IPS DF 6.9 (cell line): ENCODE measurements around the gene PTX4.
"Not testable (repeated sequence)": the region's sequence is repeated elsewhere in the genome, so short reads cannot be mapped to it uniquely, and the experiment has no call there.

Experiments used
- DNase-seq: peaks from one replicate; pipeline ENCODE4 v3.0.0-alpha.2; 2013; ENCODE audit warnings: low read depth, low spot score
- H3K27ac ChIP-seq: one replicate; pipeline ENCODE4 v1.5.1; 2013; ENCODE audit warnings: low read length, control low read depth
- H3K27me3 ChIP-seq: 2 replicates; pipeline ENCODE4 v1.6.1; 2013; ENCODE audit warnings: mild to moderate bottlenecking, low read length; ENCODE audit not compliant: control insufficient read depth, insufficient read depth
- H3K36me3 ChIP-seq: 2 replicates; pipeline ENCODE4 v1.6.1; 2013; ENCODE audit warnings: low read length; ENCODE audit not compliant: control insufficient read depth, insufficient read depth
- H3K4me1 ChIP-seq: 2 replicates; pipeline ENCODE4 v1.6.1; 2013; ENCODE audit warnings: low read length; ENCODE audit not compliant: control insufficient read depth, insufficient read depth
- H3K4me3 ChIP-seq: 2 replicates; pipeline ENCODE4 v1.5.1; 2013; ENCODE audit warnings: mild to moderate bottlenecking, low read length
- H3K9me3 ChIP-seq: 2 replicates; pipeline ENCODE4 v1.6.1; 2013; ENCODE audit warnings: low read length, inconsistent platforms; ENCODE audit not compliant: control insufficient read depth, insufficient read depth
- WGBS: extraction: QIAGEN DNeasy Blood & Tissue Kit; methylation state at CpG from one replicate; pipeline ENCODE4 v1.1.7; 2013; ENCODE audit warnings: mixed read lengths, missing lambda C conversion rate; ENCODE audit not compliant: insufficient read length, insufficient coverage; 5-methylcytosine and 5-hydroxymethylcytosine counted together

PTX4 gene

GRCh38 chr16:1441391-1441829 lies 47.3 kb downstream of the PTX4 start:
- H3K27me3 ChIP-seq = no peaks in the 10 kb centered on the region
- WGBS = no CpG with 5 or more reads among the region's 22 CpGs
- no peaks in the 10 kb centered on the region for H3K9me3 ChIP-seq
- H3K4me3 ChIP-seq = no peak overlapping the region
- H3K27ac ChIP-seq = no peak overlapping the region
- peaks cover 8% of the 10 kb centered on the region for H3K36me3 ChIP-seq
- H3K4me1 ChIP-seq = peaks cover 2% of the 10 kb centered on the region; the same call in 1 of the 2 replicates
- no peak for DNase-seq

DNA sequence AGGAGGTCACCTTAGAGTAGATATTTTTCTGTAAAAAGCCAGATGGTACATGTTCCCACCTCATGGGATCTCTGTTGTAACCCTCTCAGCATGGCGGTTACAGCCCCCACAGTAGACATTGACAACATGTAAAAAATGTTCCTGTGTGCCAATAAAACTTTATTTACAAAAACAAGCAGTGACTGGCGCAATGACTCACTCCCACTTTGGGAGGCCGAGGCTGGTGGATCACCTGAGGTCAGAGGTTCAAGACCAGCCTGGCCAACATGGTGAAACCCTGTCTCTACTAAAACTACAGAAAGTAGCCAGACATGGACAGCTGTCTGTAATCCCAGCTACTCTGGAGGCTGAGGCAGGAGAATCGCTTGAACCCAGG lies 49.1 kb downstream of the PTX4 start:
- H3K27me3 ChIP-seq, H3K4me3 ChIP-seq, DNase-seq, H3K4me1 ChIP-seq, H3K36me3 ChIP-seq, H3K27ac ChIP-seq, H3K9me3 ChIP-seq: not testable (repeated sequence)
- no CpG with 5 or more reads among the region's 4 CpGs for WGBS

- Histone ChIP-seq H3K27ac (no peak overlapping the region), H3K27me3 (no peaks in the 10 kb centered on the region), H3K4me1 (peaks cover 2% of the 10 kb centered on the region; the same call in 1 of the 2 replicates), H3K4me3 (no peak overlapping the region), H3K9me3 (no peaks in the 10 kb centered on the region), H3K36me3 (no peaks in the 10 kb centered on the region; the same call in 1 of the 2 replicates)
- DNase-seq = no peak
- WGBS = no CpG with 5 or more reads among the region's 27 CpGs
These were observed 49.6 kb downstream of the PTX4 start for GRCh38 chr16:1439058-1439698.

GRCh38 chr16:1438229-1439057 lies 50.3 kb downstream of the PTX4 start:
- Histone ChIP-seq H3K4me3 (no peak overlapping the region), H3K4me1 (peaks cover 2% of the 10 kb centered on the region; the same call in 1 of the 2 replicates), H3K27me3 (no peaks in the 10 kb centered on the region), H3K9me3 (no peaks in the 10 kb centered on the region), H3K36me3 (no peaks in the 10 kb centered on the region; the same call in 1 of the 2 replicates), H3K27ac (no peak overlapping the region)
- no peak for DNase-seq
- WGBS = no CpG with 5 or more reads among the region's 35 CpGs

- Histone ChIP-seq H3K9me3 (no peaks in the 10 kb centered on the region), H3K27ac (no peak overlapping the region), H3K36me3 (no peaks in the 10 kb centered on the region; the same call in 1 of the 2 replicates), H3K4me1 (peaks cover 2% of the 10 kb centered on the region; the same call in 1 of the 2 replicates), H3K4me3 (no peak overlapping the region), H3K27me3 (no peaks in the 10 kb centered on the region)
- DNase-seq = no peak
- no CpG with 5 or more reads among the region's 22 CpGs for WGBS
These were observed 51.1 kb downstream of the PTX4 start for GRCh38 chr16:1437606-1438005.

GRCh38 chr16:1436731-1437355 lies 51.9 kb downstream of the PTX4 start:
- no peak for DNase-seq
- H3K27me3 ChIP-seq = no peaks in the 10 kb centered on the region
- H3K4me1 ChIP-seq = peaks cover 2% of the 10 kb centered on the region; the same call in 1 of the 2 replicates
- no peak overlapping the region for H3K4me3 ChIP-seq
- no peak overlapping the region for H3K27ac ChIP-seq
- no peaks in the 10 kb centered on the region; the same call in 1 of the 2 replicates for H3K36me3 ChIP-seq
- H3K9me3 ChIP-seq = no peaks in the 10 kb centered on the region
- no CpG with 5 or more reads among the region's 47 CpGs for WGBS

DNA sequence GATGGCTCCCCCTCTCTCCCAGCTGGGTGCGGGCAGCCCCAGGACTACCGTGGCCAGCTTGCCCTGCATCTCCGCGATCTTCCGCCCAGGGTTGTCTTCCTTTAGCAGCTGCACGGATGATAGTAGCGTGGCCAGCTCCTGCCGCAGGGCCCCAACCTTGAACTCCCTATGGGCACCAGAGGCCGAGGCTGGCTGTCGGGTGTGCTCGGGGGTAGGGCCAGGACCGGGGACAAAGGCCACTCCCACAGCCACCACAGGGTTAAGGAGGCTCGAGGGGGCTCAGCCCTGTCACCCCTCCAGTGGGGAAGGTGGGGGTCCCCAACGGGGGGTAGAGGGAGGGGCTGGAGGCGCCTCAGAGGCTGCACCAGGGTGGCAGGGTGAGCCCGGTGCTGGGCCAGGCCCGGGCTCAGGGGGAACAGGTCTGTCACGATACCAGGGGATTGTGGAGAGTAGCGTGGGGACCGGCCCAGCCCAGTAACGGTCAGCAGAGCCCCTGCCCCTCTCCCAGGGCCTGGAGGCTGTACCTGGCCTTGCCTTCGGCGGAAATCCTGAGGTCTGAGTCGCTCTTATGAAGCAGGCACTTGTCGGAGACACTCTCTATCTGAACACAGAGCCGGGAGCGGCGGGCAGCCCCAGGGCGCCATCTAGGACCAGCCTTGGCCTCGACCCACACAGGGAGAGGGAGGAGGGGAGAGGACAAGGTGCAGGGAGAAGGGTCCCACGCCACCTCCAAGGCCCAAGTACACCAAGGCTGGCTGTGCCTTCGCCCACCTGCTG lies 52.6 kb downstream of the PTX4 start:
- Histone ChIP-seq H3K27ac (no peak overlapping the region), H3K4me3 (no peak overlapping the region), H3K36me3 (no peaks in the 10 kb centered on the region; the same call in 1 of the 2 replicates), H3K27me3 (no peaks in the 10 kb centered on the region), H3K4me1 (peaks cover 2% of the 10 kb centered on the region; the same call in 1 of the 2 replicates), H3K9me3 (no peaks in the 10 kb centered on the region)
- DNase-seq = no peak
- no CpG with 5 or more reads among the region's 32 CpGs for WGBS
